Right atrium auricular region (tissue), 2 donors: Measurements from ENCODE around the gene COL12A1. TPM values are rescaled to one million over a fixed set of nuclear protein-coding genes. Genes with fewer than 3 reads are reported as not detected.
"Not testable (repeated sequence)": the region's sequence is repeated elsewhere in the genome, so short reads cannot be mapped to it uniquely, and the experiment has no call there.

Experiments
- DNase-seq: peaks from one replicate; pipeline ENCODE4 v3.0.0-alpha.2; 2019; ENCODE audit warnings: low spot score
- H3K27ac ChIP-seq, 2 donors: fragments of 200-600 bp; sonication (generic); 1 replicate in 1 of 2; 2 replicates in 1 of 2; pipeline ENCODE4 v1.5.1; 2016 to 2019
- H3K27me3 ChIP-seq, 2 donors: fragments of 200-600 bp; sonication (generic); one replicate each; pipeline versions ENCODE4 v1.5.1 to v1.6.0; 2017 to 2019
- H3K36me3 ChIP-seq: fragments of 200-600 bp; sonication (generic); one replicate; pipeline ENCODE4 v1.5.1; 2016
- H3K4me1 ChIP-seq, 2 donors: fragments of 200-600 bp; sonication (generic); one replicate each; pipeline versions ENCODE4 v1.5.1 to v1.6.0; 2017 to 2019
- H3K4me3 ChIP-seq, 2 donors: fragments of 200-600 bp; sonication (generic); 1 replicate in 1 of 2; 2 replicates in 1 of 2; pipeline ENCODE4 v1.5.1; 2017 to 2019; ENCODE audit warnings: mild to moderate bottlenecking in 1 of 2, moderate library complexity in 1 of 2
- H3K9me3 ChIP-seq, 2 donors: fragments of 200-600 bp; sonication (generic); one replicate each; pipeline ENCODE4 v1.5.1; 2019
- CTCF ChIP-seq, 2 donors: fragments of 200-600 bp; sonication (generic); IDR thresholded peaks; one replicate each; pipeline ENCODE4 v1.5.1; 2019; ENCODE audit warnings: antibody characterized with exemption in 2 of 2
- total RNA-seq, 2 donors: library from RNA; depleted of rRNA; stranded (reverse); fragments of >200 nt; gene quantifications; one replicate each; pipeline ENCODE4 v1.1.0, GENCODE V29; 2016

COL12A1 gene
- total RNA-seq, 2 donors from 2014 or later = 28.6 to 29.7 TPM

GRCh38 chr6:75201901-75202672 lies 3.8 kb downstream of the COL12A1 start:
- no peaks in the 10 kb centered on the region for H3K27me3 ChIP-seq

GRCh38 chr6:75201021-75201420 lies 4.8 kb downstream of the COL12A1 start:
- no peak for TF ChIP-seq CTCF (IDR thresholded peaks at IDR 0.05)
- DNase-seq = no peak

More at GRCh38 chr6:75201901-75202672, 3.8 kb downstream of the COL12A1 start:
- Histone ChIP-seq H3K4me1 (peaks cover 0 to 43% of the 10 kb centered on the region in 2 donors), H3K36me3 (no peaks in the 10 kb centered on the region), H3K4me3 (peak overlapping the region; percentile 3 to 36), H3K27ac (peak overlapping the region; percentile 33 to 36), H3K9me3 (no peaks in the 10 kb centered on the region)
- peak in 1 of 2 donors; percentile 22 for TF ChIP-seq CTCF (IDR thresholded peaks at IDR 0.05)
- DNase-seq = no peak

GRCh38 chr6:75199889-75200288 lies 6.0 kb downstream of the COL12A1 start:
- H3K27me3 ChIP-seq = no peaks in the 10 kb centered on the region
- no peak overlapping the region for H3K4me3 ChIP-seq
- H3K27ac ChIP-seq = no peak overlapping the region
- TF ChIP-seq CTCF (IDR thresholded peaks at IDR 0.05) = no peak
- H3K4me1 ChIP-seq = peaks cover 0 to 22% of the 10 kb centered on the region in 2 donors
- no peaks in the 10 kb centered on the region for H3K36me3 ChIP-seq
- DNase-seq = no peak
- no peaks in the 10 kb centered on the region for H3K9me3 ChIP-seq

More at GRCh38 chr6:75201021-75201420, 4.8 kb downstream of the COL12A1 start:
- peaks cover 0 to 33% of the 10 kb centered on the region in 2 donors for H3K4me1 ChIP-seq
- no peak overlapping the region for H3K27ac ChIP-seq
- no peaks in the 10 kb centered on the region for H3K27me3 ChIP-seq
- no peaks in the 10 kb centered on the region for H3K36me3 ChIP-seq
- H3K9me3 ChIP-seq = no peaks in the 10 kb centered on the region
- H3K4me3 ChIP-seq = no peak overlapping the region

GRCh38 chr6:75196081-75196687 lies 9.7 kb downstream of the COL12A1 start:
- TF ChIP-seq CTCF (IDR thresholded peaks at IDR 0.05) = no peak
- Histone ChIP-seq H3K4me1 (no peaks in the 10 kb centered on the region), H3K27ac (no peak overlapping the region), H3K27me3 (no peaks in the 10 kb centered on the region), H3K36me3 (no peaks in the 10 kb centered on the region), H3K9me3 (no peaks in the 10 kb centered on the region), H3K4me3 (no peak overlapping the region)
- DNase-seq = no peak

GRCh38 chr6:75188221-75188925 lies 17.5 kb downstream of the COL12A1 start:
- Histone ChIP-seq H3K4me1 (no peaks in the 10 kb centered on the region), H3K27ac (no peak overlapping the region), H3K36me3 (no peaks in the 10 kb centered on the region), H3K9me3 (peaks cover 0 to 4% of the 10 kb centered on the region in 2 donors), H3K4me3 (no peak overlapping the region), H3K27me3 (no peaks in the 10 kb centered on the region)
- DNase-seq = no peak
- TF ChIP-seq CTCF (IDR thresholded peaks at IDR 0.05) = no peak

- not testable (repeated sequence) for H3K4me3 ChIP-seq, H3K4me1 ChIP-seq, H3K27ac ChIP-seq, H3K36me3 ChIP-seq, DNase-seq, H3K9me3 ChIP-seq, H3K27me3 ChIP-seq
Measured at GRCh38 chr6:75186581-75186980, 19.3 kb downstream of the COL12A1 start.
